ENCODE results near the gene CDH13.

CDH13 gene

DNA sequence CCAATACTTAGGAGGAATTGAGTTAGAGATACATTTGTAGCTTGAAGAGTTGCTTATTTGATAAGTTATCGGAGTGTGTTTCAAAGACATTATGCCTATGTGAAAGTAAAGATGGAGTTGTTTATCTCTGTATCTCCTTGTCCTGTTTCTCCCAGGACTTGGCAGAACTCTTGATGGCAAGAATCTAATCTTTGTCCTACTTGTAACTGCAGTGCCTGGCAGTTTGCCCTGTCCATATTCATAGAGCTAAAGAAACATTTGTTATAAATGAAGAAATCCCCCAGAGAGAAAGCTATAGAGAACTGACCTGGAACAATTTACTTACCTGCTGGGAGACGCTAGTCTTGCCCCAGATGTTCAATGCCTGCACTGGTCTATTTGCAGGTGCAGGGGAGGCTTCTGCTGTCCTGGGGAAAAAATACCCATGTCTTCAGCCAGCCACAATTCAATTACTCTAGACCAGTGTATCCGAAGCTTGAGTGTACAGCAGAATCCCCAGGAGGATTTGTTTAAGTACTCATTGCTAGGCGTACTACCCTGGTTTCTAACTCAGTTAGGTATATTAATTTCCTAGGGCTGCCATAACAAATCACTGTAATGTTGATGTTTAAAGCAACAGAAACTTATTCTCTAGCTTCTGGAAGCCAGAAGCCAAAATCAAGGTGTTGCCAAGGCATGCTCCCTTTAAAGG lies 771.0 kb downstream of the CDH13 start:
- DNase-seq: no peak

DNA sequence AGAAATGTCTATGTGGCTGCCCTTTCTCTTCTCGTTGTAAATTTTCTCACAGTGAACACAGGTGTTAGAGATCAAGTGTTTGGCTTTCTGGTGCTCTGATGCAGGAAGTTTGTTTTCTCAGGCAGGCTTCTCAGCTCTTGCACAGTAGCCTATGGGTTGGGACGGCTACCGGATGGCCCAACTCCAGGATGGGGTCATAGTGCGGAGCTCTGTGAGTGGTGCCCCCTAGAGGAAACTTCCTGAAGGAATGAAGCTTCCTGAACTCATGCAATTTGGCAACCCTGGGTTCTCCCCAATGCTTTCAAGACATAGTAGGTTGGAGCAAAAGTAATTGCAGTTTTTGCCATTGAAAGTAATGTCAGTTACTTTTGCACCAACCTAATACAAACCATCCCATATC lies 773.5 kb downstream of the CDH13 start:
- no peak for DNase-seq

DNA sequence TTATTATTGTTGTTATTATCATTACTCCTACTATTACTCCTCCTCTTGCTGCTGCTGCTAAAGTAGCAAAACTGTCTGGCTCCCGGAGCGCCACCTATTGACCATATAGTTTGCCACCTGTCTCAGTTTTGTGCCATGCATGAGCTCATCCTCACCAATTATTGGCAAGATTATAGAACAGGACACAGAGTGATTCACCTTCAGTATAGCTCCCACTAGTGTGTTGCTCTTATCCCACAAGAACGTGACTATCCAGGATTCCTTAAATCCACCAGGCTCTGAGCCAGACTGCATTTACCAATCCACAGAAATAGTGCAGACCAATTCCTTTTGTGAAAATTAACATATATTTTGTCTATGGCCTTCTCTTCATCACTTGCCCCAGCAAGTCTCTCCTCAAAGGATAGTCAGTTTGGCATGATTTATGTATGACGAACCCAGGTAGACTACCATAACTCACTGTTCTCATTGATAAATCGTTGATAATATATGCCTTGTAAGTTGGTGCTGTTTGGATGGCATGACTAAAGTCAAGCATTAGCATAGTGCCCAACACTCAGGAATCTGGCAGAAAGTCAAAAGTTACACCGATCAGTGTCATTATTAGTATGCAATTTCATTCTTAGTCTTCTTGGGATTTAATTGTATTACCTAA lies 775.5 kb downstream of the CDH13 start:
- no peak for DNase-seq

DNA sequence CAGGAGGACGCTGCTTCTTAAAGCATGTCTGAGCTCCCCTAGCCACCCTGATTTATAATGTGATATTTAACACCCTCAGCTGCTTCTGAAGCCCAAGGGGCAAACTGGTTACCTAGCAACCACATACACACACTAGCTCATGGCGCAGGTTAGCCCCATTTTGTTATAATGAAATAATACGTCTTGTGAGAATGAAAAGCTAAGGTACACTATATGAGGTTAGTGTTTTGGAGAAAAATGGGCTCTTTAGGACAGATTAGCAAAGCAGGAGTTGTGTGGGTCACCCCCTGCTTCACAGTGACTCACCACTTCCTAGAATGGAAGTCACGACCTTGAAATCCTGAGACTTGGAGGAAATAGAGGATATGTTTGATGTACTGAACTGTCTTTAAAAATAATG lies 776.2 kb downstream of the CDH13 start:
- DNase-seq: no peak

DNA sequence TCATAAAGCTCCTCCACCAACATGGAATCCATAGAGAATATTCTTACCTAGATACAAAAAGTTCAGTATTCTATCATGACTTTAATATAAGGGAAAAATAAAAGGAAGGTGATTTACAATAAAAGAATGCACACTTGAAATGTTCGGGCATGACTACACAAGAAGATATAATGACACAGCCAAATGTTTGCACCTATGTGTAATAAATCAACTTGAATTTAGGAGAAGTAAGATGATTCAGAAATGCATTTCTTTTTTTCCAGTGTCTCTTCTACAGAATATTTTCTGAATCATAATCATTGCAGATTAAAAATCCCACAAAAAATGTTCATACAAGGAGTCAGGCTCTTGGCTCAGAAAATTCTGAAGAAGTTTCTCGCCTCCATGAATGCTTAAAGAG lies 777.0 kb downstream of the CDH13 start:
- DNase-seq: no peak

DNA sequence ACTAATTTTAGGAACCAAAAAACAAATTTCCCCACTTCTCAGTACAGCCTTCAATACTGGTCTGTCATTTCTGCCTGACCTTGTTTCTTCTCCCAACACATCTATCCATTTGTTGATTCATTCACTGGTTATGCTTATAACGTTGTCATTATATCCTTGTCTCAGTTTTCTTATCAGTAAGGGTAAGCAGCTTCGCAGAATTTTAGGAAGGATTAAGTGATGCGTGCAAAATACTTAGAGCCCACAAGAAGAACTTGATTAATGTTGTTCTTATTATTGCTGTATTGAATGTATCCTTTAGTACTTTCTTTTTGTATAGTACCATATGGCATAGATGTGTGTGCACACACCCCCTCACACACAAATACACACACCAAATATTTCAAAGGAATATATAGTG lies 777.5 kb downstream of the CDH13 start:
- no peak for DNase-seq

DNA sequence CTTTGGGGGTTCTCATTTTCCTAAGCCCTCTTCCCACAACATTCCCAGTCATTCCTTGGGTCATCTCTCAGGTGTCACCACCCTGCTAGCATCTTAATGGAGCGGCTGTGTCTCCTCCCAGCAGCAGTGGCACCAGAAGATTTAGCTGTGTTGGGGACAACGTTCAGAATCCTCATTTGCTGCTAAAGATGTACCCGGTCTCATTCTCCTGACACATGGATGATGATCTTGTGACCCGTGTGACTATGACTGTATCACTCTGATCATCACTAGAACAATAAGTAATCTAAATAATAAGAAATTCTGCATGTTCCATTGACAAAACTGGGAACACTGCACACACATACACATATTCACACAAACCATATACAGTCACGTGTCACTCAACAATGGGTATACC lies 781.2 kb downstream of the CDH13 start:
- no peak for DNase-seq

DNA sequence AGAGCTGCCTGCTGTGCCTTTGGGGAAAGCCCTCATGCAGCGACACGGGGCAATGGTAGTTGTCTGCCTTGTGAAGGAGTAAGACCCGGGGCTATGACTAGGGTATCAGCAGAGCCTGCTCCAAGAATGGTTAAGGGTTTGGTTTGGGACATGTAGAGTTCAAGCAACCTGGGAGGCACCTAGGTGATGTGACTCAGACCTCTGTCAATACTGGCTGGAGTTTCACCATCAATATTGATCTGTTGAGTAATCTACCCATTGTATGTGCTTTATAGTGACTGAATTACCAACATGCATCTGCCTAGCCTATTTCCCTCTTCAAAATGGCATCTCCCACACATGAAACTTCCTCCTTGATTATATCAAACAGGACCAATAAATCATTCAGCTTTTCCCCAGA lies 782.6 kb downstream of the CDH13 start:
- no peak for DNase-seq

DNA sequence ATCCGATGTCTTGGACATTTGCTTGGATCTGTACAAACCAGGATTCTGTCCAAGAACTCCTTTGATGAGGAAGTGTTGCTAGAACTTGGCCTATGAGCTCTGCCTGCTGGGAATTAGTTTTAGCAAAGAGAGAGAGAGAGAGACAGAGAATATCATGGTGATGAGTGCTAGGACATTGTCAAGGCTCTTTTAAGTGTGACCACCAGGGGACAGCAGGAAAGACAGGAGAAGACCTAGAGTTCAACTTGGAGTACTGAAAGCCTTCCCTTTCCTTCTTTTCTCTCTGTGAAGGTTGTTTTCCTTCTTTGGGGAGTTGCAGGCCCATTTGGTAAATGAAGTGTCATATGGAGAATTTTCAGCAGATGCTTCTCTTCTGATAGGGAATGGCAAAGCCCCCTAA lies 791.8 kb downstream of the CDH13 start:
- DNase-seq: no peak

DNA sequence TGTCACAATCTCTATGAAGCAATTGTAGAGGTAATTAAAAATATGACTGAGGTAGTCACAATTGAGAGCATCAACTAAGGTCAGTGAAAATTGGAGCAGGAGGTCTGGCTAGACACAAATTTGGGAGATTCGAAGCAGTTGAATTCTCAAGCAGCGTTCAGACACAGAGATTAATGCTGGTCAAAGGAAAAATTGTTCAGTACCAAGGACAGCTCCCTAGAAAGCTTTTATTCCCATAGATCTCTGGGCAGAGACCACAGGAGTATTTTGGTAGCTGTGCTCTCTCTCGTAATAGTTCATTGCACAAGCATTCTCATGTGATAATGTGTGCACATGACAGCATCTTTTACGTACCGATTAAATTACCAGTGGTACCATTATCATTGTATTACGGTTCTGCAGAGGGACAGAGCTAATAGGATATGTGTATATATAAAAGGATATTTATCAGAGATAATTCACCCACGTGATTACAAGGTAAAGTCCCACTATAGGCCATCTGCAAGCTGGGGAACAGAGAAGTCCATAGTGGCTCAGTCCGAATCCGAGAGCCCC lies 793.5 kb downstream of the CDH13 start:
- no peak for DNase-seq

DNA sequence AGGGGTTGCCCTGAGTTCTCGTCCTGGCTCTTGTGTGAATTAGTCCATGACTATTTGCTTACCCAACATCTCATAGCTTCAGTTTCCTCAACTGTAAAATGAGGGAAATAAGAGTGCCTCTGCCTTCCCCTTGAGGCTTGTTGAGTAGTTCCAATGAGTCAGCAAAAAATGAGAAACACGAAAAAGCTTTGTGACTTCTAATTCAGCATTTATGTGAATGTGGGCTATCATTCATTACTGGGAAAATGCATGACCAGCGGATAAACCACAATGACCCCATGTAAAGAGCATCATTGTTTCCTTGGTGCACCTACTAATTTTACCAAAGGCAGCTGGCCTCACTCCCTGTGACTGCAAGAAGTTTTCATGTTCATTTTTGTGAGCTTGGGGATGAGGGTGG lies 806.4 kb downstream of the CDH13 start:
- DNase-seq: no peak

DNA sequence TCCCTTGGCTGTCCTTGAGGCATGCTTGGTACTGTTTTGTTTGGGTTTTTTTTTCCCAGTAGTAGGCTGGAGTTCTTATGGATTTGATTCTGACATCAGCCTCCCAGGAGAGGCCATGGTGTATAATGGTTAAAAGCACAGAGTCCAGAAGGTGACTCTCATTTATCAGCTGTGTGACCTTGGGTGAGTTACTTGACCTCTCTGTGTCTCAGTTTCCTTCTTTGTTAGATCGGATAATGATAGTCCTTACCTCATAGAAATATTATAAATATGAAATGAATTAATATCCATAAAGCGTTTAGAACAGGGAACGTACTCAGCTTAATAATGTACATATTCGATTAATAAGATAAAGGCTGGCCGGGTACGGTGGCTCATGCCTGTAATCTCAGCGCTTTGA lies 810.3 kb downstream of the CDH13 start:
- no peak for DNase-seq

DNA sequence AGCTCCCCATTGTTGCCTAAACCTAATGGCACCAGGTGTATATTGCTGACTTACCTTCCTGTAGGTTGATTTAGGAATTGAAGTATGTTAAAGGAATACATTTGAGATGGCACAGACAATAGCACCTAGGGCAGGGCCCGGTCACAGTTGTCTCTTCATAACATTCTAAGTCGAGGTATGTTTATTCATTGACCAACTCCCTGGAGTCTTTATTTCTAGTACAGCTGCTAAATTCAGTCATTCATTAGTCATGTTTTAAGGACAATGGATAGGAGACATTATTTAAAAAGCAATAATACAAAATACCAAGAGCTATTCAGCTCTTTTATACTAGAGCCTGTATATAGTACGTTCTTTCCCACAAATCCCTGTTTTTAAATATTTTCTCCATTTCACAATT lies 811.6 kb downstream of the CDH13 start:
- DNase-seq: no peak

DNA sequence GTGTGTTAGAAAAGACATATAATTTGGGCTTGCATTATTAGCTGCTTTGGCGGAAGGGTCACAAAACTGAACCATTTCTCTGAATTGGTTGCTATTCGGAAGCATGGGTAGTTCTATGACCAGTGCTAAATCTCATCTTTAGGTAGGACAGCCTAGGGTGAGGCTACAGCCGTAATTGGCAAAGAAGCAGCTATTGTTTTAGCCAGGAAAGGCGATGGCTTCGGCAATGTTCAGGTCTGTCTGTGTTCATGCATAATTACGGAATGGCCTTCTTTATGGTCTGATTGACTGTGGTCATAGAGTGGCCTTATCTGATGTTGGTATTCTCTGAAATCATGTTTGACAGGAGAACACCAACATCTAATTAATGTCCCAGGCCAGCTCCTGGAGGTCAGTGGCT lies 812.6 kb downstream of the CDH13 start:
- DNase-seq: no peak

DNA sequence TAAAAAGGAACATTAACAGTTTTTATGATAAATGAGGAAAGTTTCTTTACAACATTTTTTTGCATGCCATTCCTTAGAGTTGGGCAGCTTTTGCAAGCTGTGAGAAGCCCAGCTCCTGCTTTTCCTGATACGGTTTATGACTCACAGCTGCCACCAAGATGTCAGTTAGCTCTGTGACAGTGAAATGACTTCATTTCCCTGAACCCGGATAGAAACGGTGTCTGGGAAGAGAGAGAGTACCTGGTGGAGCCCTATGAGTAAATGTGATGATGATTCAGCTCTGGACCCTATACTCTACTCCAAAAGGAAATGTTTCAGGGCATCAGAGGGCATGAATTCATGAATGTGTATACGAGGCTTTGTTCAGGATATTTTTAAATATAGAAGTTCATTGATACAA lies 814.7 kb downstream of the CDH13 start:
- no peak for DNase-seq

DNA sequence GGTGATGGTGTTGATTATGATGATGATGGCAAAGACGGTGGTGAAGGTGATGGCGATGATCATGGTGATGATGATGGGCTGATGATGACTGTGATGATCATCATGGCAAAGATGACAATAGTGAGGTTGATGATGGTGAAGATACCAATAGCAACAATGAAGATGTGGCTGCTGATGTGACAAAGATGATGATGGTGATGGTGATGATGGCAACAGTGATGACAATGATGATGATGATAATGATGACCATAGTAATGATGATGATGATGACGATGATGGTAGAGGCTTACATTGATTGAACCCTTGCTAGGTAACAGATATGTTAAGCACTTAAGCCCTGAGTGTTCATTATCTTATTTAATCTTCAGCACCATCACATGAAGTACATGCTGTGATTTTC lies 817.2 kb downstream of the CDH13 start:
- no peak for DNase-seq

DNA sequence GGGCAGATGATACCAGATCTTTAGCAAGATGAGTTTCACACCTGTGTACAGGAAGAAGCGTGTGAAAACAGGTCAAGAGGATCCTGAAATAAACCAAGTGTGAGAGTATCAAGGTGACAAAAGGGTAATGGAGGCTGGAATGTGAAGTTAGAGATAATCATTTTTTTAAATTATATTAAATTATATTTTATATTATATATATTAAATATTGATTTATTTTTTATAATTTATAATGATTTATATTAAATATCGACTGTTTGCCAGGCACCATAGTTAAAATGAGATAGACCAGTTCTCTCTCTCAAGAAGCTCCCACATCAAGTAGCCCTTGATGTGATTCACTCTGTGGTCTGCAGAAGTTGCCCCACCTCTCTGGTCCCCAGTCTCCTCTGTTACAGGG lies 820.8 kb downstream of the CDH13 start:
- no peak for DNase-seq

DNA sequence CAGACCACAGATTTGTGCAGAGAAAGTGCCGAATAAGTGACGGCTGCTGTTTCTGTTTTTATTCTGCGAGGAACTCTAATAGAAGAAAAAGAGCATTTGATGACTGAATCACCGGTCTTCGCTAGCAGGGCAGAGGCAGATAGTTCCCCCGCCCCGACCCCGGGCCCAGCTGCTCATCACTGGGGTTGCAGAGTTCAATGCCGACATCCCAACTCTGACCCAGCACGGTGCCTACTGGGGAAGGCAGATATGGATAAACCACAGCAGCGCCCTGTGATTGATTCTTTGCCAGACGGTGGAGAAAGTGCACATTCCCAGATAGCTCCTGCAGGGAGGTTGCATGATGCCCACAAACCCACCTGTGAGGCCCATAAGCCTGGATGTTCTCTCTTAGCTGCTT lies 823.1 kb downstream of the CDH13 start:
- no peak for DNase-seq

DNA sequence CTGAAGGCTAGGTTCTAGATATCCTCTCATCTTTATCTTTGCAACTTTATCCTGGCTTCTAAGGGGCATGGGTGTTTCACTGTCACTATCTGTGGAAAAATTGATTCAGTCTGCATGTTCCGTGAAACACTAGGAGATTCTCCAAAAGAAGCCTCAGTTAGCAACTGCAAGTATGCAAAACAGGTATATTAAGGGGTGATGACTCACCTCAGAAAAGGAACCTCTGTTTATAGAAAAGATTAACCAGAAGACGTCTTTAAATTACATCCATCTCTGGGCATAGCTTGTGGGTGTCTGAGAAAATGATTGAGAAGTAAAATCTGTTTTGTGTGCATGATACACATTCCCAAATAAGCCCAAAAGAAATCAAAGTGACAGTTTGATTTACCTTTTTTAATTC lies 827.2 kb downstream of the CDH13 start:
- DNase-seq: no peak

DNA sequence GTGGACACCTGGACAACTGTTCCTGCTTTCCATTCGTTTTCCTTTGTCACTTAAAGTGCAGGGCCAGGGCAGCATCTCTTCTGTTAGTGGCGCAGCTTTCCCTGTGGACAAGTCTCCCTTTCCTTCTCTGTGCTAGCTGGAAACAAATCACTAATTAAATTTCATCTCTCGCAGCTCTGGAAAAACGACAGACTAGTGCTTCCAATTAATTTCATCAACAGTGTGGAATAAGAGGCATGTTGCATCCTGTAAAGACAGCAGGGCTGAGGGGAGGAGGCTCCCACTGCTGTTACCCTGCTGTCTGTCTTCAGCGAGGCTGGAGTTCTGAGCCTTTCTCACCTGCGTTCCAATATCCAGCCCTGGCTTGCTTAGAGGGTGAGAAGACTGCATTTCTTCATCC lies 828.9 kb downstream of the CDH13 start:
- DNase-seq: no peak

DNA sequence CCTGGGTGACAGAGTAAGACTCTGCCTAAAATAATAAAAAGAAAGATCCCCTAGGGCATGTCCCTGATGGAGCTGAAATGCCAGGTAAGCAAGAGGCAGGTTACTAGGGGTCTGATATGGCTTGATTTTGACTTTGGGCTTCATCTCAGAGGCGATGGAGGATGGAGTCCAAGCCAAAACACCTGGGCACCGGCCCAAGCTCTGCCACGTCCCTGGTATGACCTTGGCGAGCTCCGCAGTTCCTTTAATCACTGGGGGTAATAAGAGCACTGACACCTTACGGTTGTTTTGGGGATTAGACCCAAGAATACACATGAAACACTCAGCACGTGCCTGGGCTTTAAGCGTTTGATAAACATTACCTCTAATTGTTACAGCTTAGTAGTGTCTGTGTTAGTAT lies 830.2 kb downstream of the CDH13 start:
- DNase-seq: no peak

DNA sequence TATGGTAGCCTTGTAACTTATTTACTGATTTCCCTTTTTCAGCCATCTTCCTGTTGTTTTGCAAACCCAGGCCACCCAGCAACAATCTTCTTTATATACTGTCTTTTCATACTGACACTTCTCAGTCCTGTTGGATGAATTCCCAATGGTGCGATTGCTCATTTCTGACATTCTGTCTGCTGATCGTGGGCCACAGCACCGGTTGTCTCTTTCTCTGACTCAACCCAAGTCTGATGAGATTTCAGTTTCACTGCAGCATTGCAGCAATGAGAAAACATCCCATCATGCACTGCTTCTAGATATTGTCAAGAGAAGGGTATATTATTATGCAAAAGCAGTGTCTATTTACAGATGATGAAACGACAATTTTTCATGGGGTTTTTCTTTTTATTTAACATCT lies 831.8 kb downstream of the CDH13 start:
- DNase-seq: no peak

DNA sequence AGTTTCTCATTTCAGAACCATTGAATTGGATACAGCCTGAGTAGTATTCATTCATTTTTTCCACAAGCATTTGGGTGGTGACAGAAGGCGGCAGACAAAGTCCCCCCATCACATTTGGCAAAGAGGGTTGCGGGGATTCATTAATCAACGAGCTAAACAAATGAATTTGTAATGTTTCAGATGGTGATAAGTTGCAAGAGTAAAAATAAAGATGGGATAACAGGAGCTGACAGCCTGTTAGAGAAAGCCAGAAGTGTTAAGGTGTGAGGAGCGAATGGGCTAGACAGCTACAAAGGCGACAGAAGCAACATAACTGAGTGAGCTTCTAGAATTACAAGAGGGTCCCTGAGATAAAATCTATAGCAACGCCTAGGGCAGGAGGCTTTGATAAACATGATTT lies 838.2 kb downstream of the CDH13 start:
- no peak for DNase-seq

DNA sequence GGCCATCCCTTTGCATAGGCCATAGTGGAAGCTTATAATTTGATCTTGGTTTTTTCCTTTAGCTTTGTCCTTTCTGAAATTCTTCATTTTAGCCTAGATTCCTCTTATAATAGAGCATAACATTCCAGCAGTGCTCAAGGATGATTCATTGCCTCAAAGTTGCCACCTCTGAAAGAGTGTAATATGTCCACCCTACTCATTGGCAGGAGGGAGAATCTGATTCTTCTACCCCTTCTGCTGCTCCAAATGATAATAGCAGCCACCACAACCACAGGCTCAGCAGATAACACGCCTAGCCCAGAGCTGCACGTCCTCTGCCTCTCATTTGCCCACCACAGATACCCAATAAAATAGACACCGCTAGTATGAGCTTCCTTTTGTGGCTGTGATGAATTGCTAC lies 843.6 kb downstream of the CDH13 start:
- DNase-seq: no peak

All from activated naive CD4-positive, alpha-beta T cell treated with anti-CD3 and anti-CD28 coated beads, Interleukin-2, amount 50 U/mL, for 16 hours (primary cell).